CMK (cell line): ENCODE measurements around the gene ULK4.
"Not testable (repeated sequence)": the region's sequence is repeated elsewhere in the genome, so short reads cannot be mapped to it uniquely, and the experiment has no call there.

Experiments used
- DNase-seq: peaks from one replicate; pipeline ENCODE4 v3.0.0-alpha.2; 2010; ENCODE audit warnings: low read depth

ULK4 gene

GRCh38 chr3:41762867-41763266, 199.0 kb downstream of the ULK4 start:
- not testable (repeated sequence) for DNase-seq

- no peak for DNase-seq
Measured at GRCh38 chr3:41753651-41754050, 208.3 kb downstream of the ULK4 start.

- DNase-seq = no peak
Measured at GRCh38 chr3:41751597-41751996, 210.3 kb downstream of the ULK4 start.

GRCh38 chr3:41749988-41750387, 211.9 kb downstream of the ULK4 start:
- DNase-seq = no peak

GRCh38 chr3:41746215-41746614, 215.7 kb downstream of the ULK4 start:
- DNase-seq = no peak

- DNase-seq = no peak
Measured at GRCh38 chr3:41742121-41742520, 219.8 kb downstream of the ULK4 start.

- DNase-seq = no peak
Measured at GRCh38 chr3:41740374-41740886, 221.5 kb downstream of the ULK4 start.

- DNase-seq = no peak
Measured at GRCh38 chr3:41726891-41727290, 235.0 kb downstream of the ULK4 start.

GRCh38 chr3:41717641-41718040, 244.3 kb downstream of the ULK4 start:
- DNase-seq = no peak

GRCh38 chr3:41716471-41716870, 245.4 kb downstream of the ULK4 start:
- DNase-seq = no peak

GRCh38 chr3:41715376-41715775, 246.5 kb downstream of the ULK4 start:
- DNase-seq = no peak

GRCh38 chr3:41711651-41712050, 250.3 kb downstream of the ULK4 start:
- DNase-seq = no peak

- DNase-seq = no peak
Measured at GRCh38 chr3:41710646-41711388, 251.1 kb downstream of the ULK4 start.

- not testable (repeated sequence) for DNase-seq
Measured at GRCh38 chr3:41709213-41709612, 252.7 kb downstream of the ULK4 start.

GRCh38 chr3:41708176-41708575, 253.7 kb downstream of the ULK4 start:
- DNase-seq = no peak

GRCh38 chr3:41705893-41706292, 256.0 kb downstream of the ULK4 start:
- no peak for DNase-seq

GRCh38 chr3:41701191-41701698, 260.7 kb downstream of the ULK4 start:
- no peak for DNase-seq

- no peak for DNase-seq
Measured at GRCh38 chr3:41700155-41700554, 261.7 kb downstream of the ULK4 start.

- no peak for DNase-seq
Measured at GRCh38 chr3:41698898-41699297, 263.0 kb downstream of the ULK4 start.

GRCh38 chr3:41697702-41698101, 264.2 kb downstream of the ULK4 start:
- no peak for DNase-seq

- DNase-seq = peak; percentile 4
Measured at GRCh38 chr3:41695806-41696205, 266.1 kb downstream of the ULK4 start.

GRCh38 chr3:41693799-41694198, 268.1 kb downstream of the ULK4 start:
- DNase-seq = no peak

- DNase-seq = peak; percentile 38
Measured at GRCh38 chr3:41690766-41691563, 270.9 kb downstream of the ULK4 start.
